DMS 273 treated with DMSO at 0.1 percent for 48 hours (cell line): ENCODE results near the gene TNN.
A peak's percentile ranks its signal among the peaks of the same experiment; 100 is the strongest.

Experiments
- DNase-seq: peaks from one replicate; lab custom pipeline; 2025; lab: John Stamatoyannopoulos, UW

TNN gene

GRCh38 chr1:175116210-175116798, 48.7 kb downstream of the TNN start:
- no peak for DNase-seq

GRCh38 chr1:175116903-175117302, 49.3 kb downstream of the TNN start:
- no peak for DNase-seq

GRCh38 chr1:175118375-175119367, 51.0 kb downstream of the TNN start:
- no peak for DNase-seq

- no peak for DNase-seq
Measured at GRCh38 chr1:175120511-175120910, 52.9 kb downstream of the TNN start.

- DNase-seq: no peak
Measured at GRCh38 chr1:175124861-175125260, 57.2 kb downstream of the TNN start.

DNA sequence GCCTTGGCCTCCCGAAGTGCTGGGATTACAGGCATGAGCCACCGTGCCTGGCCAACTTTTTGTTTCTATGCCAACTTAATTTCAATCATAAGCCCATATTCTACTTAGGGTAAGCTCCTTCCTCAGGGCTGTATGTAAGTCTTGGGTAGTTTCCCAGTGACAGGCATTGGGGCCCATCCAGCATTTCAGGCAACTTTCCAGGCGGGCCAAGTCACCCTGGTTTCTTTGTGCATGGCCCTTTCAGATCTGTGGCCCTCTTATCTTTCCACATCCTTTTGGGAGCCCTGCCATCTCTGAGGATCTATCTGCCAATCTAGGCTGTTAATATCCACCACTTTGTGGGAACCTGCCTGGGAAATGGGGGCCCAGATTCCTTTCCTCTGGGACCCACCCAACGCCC, 58.7 kb downstream of the TNN start:
- DNase-seq: no peak

GRCh38 chr1:175127565-175127964, 59.9 kb downstream of the TNN start:
- DNase-seq: no peak

DNA sequence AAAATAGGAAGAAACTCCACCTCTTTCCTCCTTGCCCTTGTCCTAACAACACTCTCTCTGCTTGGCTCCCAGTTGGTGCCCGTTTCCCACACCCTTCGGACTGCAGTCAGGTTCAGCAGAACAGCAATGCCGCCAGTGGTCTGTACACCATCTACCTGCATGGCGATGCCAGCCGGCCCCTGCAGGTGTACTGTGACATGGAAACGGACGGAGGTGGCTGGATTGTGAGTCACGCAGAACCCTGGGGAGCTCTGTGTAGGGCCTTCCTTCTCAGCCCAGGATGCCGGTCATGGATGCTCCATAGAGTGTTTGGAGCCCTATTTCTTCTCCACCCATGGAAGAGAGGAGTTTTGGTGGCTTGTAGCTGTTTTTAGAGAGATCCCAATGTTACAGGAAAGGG, 60.9 kb downstream of the TNN start:
- DNase-seq: no peak

DNA sequence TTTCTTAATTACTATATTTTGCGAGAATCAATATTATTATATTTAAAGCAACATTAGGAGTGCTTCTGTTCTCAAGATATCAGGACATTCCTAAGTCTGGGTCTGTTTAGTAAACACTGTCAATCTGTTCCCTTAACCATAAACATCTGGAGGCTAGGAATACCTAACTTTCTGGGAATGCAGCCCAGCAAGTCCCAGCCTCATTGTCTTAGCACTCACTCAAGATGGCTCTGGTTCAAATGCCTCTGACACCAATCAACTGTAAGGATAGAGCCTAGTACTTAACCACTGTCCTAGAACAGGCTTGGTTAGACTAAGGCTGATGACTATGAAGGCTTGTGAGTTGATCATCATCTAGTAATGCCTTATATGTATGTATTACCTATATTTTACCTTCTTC, 61.5 kb downstream of the TNN start:
- DNase-seq: peak; percentile 31

DNA sequence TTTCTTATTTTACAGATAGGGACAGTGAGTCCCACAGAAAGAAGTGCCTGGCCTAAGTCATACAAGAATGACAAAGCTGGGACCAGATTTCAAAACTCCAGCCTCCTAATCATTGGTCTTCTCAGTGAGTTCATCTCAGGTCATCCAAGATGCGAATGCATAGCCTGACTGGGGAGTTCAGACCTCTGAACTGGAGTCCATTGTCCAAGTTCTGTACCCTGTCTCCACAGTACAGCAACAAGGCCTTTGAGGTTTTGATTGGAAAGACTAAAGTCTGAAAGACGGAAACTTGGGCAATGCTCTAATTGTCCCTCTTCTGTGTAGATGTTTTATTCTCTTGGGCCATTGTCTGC, 62.0 kb downstream of the TNN start:
- no peak for DNase-seq

DNA sequence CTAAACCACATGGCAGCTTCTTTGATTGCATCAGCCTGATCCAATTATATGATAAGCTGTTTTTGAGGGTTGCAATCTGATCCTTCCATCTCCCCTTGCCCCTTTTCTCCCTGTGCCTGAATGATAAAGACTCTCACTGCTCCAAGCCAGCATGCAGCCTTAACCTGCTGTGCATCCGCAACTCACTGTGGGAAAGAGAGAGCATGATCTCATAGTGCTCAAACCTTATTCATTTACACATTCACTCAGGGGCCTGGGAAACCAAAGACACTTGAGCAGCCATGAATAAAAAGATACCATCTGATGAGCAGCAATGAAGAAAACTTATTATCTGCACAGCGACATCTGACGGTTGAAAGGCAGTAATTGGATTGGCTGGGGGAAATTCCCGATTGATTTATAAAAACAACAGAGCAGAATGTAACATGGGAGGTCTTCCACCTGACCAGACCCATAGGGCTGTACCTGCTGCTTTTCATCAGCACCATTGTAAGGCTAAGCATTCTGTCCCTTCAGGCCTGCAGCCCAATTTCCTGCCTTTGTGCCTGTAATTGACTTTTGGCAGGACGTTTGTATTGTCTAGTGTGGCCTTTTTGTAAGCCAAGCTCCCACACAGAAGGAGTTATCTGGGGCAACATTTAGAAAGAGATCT, 62.5 kb downstream of the TNN start:
- DNase-seq: peak; percentile 62

GRCh38 chr1:175130649-175131045, 63.0 kb downstream of the TNN start:
- no peak for DNase-seq

DNA sequence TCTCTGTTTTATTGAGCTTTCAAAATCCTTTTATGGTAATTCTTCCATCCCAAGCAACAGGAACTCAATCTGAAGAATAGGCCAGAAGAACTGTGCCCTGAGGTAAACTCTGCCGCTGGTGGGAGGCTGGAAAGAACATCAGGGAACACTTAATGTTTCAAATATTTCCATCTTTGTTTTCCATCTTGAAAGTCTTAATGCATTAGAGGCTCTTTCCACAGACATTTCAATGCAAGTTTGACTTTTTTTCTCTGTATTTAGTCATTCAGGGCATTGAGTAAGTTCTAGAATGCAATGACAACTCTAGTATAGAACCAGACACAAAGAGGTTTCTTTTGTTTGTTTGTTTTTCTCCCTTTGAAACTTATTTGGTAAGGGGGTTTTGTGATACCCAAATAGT, 63.5 kb downstream of the TNN start:
- DNase-seq: no peak

- no peak for DNase-seq
Measured at GRCh38 chr1:175132436-175132835, 64.8 kb downstream of the TNN start.

- no peak for DNase-seq
Measured at GRCh38 chr1:175133673-175134435, 66.2 kb downstream of the TNN start.

GRCh38 chr1:175134500-175134899, 66.9 kb downstream of the TNN start:
- no peak for DNase-seq

DNA sequence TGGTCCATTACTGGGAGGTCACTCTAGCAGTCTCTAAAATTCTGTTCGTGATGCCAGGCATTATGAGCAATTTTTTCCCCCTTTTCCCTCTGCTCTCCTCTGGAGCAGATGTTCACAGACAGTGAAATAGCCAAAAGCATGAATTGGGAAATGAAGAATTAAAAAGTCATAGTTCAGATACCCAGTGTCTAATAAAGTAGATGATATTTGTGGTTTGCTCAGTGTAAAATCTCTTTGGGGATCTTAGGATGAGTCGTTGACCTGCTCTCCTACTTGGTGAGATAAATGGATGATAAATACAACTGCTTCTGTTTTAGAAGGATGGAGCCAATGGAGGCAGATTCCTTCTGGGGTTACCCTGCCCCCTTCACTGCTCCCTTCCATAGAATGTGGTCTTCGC, 68.6 kb downstream of the TNN start:
- no peak for DNase-seq

DNA sequence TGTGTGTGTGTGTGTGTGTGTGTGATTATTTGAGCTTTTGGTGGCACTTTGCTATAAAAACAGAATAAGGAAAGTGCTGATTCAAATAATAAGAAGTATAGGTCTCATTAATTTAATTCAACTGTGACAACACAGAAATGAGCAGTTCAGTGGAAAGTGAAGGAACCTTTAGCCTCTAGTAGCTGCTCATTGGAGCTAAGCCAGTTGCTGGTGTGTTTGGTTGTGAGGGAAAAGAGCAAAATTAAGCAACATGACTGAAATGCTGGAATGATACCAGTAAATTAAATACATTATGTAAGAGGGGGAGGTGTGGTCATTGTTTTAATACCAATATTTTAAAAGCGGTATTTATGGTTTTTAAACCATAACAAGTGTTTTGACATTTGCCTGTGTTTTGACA, 69.7 kb downstream of the TNN start:
- DNase-seq: no peak

DNA sequence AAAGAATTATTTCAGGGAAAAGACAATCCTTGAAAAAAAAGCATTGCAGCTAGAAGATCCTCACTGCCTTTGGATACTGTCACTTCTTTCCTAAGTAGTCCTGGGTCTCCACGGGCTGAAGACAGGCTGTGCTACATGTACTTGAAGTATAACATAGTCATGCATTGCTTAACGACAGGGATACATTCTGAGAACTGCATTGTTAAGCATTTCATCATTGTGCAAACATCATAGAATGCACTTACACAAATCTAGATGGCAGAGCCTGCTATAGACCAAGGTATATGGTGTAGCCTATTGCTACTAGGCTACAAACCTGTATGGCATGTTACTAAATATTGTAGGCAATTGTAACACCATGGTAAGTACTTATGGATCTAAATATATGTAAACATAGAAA, 70.9 kb downstream of the TNN start:
- no peak for DNase-seq

DNA sequence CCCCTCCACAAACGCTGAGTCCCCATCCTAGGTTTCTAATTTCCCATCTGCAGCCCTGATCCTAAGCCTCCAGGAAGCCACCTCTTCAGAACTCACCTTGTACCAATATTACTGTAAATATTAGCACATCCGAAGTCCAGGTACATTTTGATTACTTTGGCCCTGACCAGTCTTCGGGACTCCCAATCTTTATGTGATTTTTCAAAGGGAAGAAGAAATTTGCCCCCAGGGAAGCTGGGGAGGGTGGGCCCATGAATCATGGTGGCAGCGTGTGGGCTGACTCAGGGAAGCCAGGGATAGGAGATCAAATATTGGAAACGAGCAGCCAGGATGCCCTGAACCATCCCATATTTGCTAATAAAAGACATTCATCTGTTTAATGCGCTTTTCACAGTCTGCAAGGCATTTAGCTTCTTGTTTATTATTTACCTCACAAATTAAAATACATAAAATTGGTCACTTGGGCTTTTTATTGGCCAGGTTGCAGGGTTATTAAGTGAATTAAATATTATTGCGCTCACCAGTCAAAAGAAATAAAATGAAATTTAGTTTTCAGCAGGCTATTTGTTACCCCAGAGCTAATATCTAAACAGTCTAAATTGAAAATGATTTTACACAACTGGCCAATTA, 78.4 kb downstream of the TNN start:
- no peak for DNase-seq

DNA sequence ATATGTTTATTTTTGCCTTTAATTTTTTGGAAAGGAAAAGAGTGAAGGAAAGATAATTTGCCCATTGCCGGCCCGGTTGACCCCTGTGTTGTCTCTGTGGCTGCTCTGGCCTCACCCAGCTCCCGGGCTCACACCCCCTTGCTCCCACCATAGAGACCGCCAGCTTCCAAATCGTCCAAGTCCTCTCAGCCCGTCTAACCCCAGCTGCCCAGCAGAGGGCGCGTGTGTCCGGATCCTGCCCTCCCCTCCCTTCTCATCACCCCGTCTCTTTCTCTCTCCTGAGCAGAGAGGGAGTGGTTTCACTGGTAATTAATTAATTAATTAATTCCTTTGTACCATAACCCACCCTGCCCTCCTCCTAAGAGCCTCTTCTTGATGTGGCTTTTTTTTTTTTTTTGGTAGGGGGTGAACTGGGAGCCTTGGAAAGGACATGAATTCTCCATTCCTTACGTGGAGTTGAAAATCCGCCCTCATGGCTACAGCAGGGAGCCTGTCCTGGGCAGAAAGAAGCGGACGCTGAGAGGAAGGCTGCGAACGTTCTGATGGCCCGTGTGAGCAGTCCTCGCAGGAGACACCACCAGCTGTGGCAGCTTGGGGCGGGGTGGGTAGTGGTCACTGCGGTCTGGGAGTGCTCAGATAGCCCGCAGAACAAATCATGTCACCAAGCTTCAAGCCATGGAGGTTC, 79.0 kb downstream of the TNN start:
- peak; percentile 17 for DNase-seq
